Spleen (tissue), 11 donors: ENCODE measurements around the gene KANTR. TPM values are rescaled to one million over a fixed set of nuclear protein-coding genes. Genes with fewer than 3 reads are reported as not detected.

Source experiments
- DNase-seq: peaks from one replicate; pipeline ENCODE4 v3.0.0-alpha.2; 2020
- H3K27ac ChIP-seq, 8 donors: fragments of 200-600 bp; sonication (generic) in 7 of 8; 1 replicate in 4 of 8; 2 replicates in 4 of 8; pipeline versions ENCODE4 v1.5.0 to v1.8.0; 2016 to 2021; ENCODE audit warnings: inconsistent platforms in 4 of 8, mild to moderate bottlenecking in 4 of 8, moderate library complexity in 1 of 8
- H3K27me3 ChIP-seq, 7 donors: fragments of 200-600 bp; sonication (generic) in 6 of 7; replicated peaks in 1 of 7; 1 replicate in 4 of 7; 2 replicates in 3 of 7; pipeline versions ENCODE4 v1.5.0 to v1.8.0; 2016 to 2021; ENCODE audit warnings: inconsistent platforms in 3 of 7, mild to moderate bottlenecking in 1 of 7
- H3K36me3 ChIP-seq, 6 donors: fragments of 200-600 bp; sonication (generic) in 5 of 6; 1 replicate in 4 of 6; 2 replicates in 2 of 6; pipeline versions ENCODE4 v1.5.0 to v1.8.0; 2016 to 2021; ENCODE audit warnings: inconsistent platforms in 2 of 6
- H3K4me1 ChIP-seq, 6 donors: fragments of 200-600 bp; sonication (generic) in 5 of 6; 1 replicate in 3 of 6; 2 replicates in 3 of 6; pipeline versions ENCODE4 v1.5.0 to v1.8.0; 2016 to 2021; ENCODE audit warnings: inconsistent platforms in 3 of 6
- H3K4me3 ChIP-seq, 8 donors: fragments of 200-600 bp; sonication (generic) in 7 of 8; 1 replicate in 4 of 8; 2 replicates in 4 of 8; pipeline versions ENCODE4 v1.5.0 to v1.8.0; 2016 to 2021; ENCODE audit warnings: inconsistent platforms in 4 of 8, mild to moderate bottlenecking in 4 of 8, moderate library complexity in 2 of 8
- H3K9me3 ChIP-seq, 8 donors: fragments of 200-600 bp; sonication (generic) in 7 of 8; 1 replicate in 4 of 8; 2 replicates in 4 of 8; pipeline versions ENCODE4 v1.5.0 to v1.8.0; 2016 to 2021; ENCODE audit warnings: inconsistent platforms in 4 of 8
- CTCF ChIP-seq, 11 experiments: fragments of 200-600 bp in 7 of 11; fragments of 450-650 bp in 4 of 11; sonication (generic) in 4 of 11; IDR thresholded peaks in 8 of 11; conservative IDR thresholded peaks in 3 of 11; 1 replicate in 7 of 11; 2 replicates in 4 of 11; pipeline versions ENCODE4 v1.4.0 to v1.8.0; 2016 to 2021; ENCODE audit warnings: antibody characterized with exemption in 11 of 11, inconsistent platforms in 4 of 11, mild to moderate bottlenecking in 1 of 11
- POLR2A ChIP-seq, 3 donors: fragments of 450-650 bp; IDR thresholded peaks; one replicate each; pipeline ENCODE4 v1.5.1; 2017; ENCODE audit warnings: antibody characterized with exemption in 3 of 3, mild to moderate bottlenecking in 1 of 3
- POLR2AphosphoS5 ChIP-seq, 3 donors: sonication (generic); formaldehyde crosslinking; IDR thresholded peaks; one replicate each; pipeline ENCODE4 v1.5.1; 2017; ENCODE audit warnings: antibody characterized with exemption in 3 of 3
- whole genome bisulfite sequencing, 5 donors: extraction: QIAGEN DNeasy Blood & Tissue Kit in 3 of 5; methylation state at CpG; one replicate each; pipeline versions ENCODE4 v1.1.5 to v1.1.7; 2013 to 2018; 5-methylcytosine and 5-hydroxymethylcytosine counted together
- intact Hi-C: fragments of 100-400 bp; cut with DNase I; formaldehyde crosslinking; loops from one replicate; pipeline ENCODE4 v1.15.0; 2023; ENCODE audit warnings: low total_unique reads
- polyA plus RNA-seq, 3 donors: library from polyadenylated mRNA; stranded (reverse); fragments of 200-250 nt; gene quantifications; one replicate each; pipeline ENCODE4 v1.2.1, GENCODE V29; 2013
- total RNA-seq, 7 donors: library from RNA; depleted of rRNA in 3 of 7; stranded (reverse); fragments of >200 nt in 3 of 7; fragmentation: NEBNext Ultra II Directional in 4 of 7; extraction: Animal tissue kit (Norgen Biotek cat#: 25700) in 4 of 7; gene quantifications; one replicate each; pipeline versions ENCODE4 v1.1.0 to v1.2.1, GENCODE V29; 2016 to 2021
- donor health status: healthy with polysubstance abuse.
- donor health status: DM: no; HTN: no; CAD: no; lungs with moderate emphysema.
- donor health status: DM: no; HTN: no; CAD: no.
- donor health status: Bipolar disorder and iron deficiency.
- donor health status: healthy.
- donor health status: DM: no; HTN: no; CAD: no.
- donor health status: DM: yes; HTN: yes; CAD: no.

The KANTR gene
- total and polyA plus RNA-seq, 10 donors = 4.4 to 34.5 (median 18.1) TPM

- Histone ChIP-seq H3K4me3 (peak overlapping the region in 3 of 8 donors; percentile 55 to 86 (median 72)), H3K27me3 (no peaks in the 10 kb centered on the region), H3K27ac (peak overlapping the region in 3 of 8 donors; percentile 21 to 94 (median 28)), H3K36me3 (peaks cover 0 to 36% (median 3%) of the 10 kb centered on the region in 6 donors), H3K9me3 (no peaks in the 10 kb centered on the region), H3K4me1 (peaks cover 0 to 54% (median 28%) of the 10 kb centered on the region in 6 donors)
- intact Hi-C loops = no loop called here
- 84 to 96% (median 93%) methylated on average over 9 of the region's 9 CpGs for WGBS, 5 donors
- TF ChIP-seq POLR2A (IDR thresholded peaks at IDR 0.05) (no peak), POLR2AphosphoS5 (IDR thresholded peaks at IDR 0.05) (peak in 1 of 3 donors; percentile 42)
- peak; percentile 66 for DNase-seq
Observed at GRCh38 chrX:53084863-53085262, 9.1 kb upstream of the KANTR start.

- H3K9me3 ChIP-seq = no peaks in the 10 kb centered on the region
- intact Hi-C loops = no loop called here
- DNase-seq = no peak
- peak overlapping the region in 2 of 8 donors; percentile 72 to 86 for H3K4me3 ChIP-seq
- peaks cover 0 to 36% (median 3%) of the 10 kb centered on the region in 6 donors for H3K36me3 ChIP-seq
- H3K27me3 ChIP-seq = no peaks in the 10 kb centered on the region
- 77 to 84% (median 81%) methylated on average over 16 to 17 of the region's 17 CpGs for WGBS, 5 donors
- peaks cover 0 to 54% (median 28%) of the 10 kb centered on the region in 6 donors for H3K4me1 ChIP-seq
- H3K27ac ChIP-seq = peak overlapping the region in 4 of 8 donors; percentile 15 to 35 (median 24)
- TF ChIP-seq POLR2AphosphoS5 (IDR thresholded peaks at IDR 0.05) = no peak
- TF ChIP-seq CTCF (IDR thresholded peaks at IDR 0.05 in 8 of 11, conservative IDR thresholded peaks at IDR 0.05 in 3 of 11) = no peak
- TF ChIP-seq POLR2A (IDR thresholded peaks at IDR 0.05) = no peak
Observed at GRCh38 chrX:53085661-53086229, 8.2 kb upstream of the KANTR start.

GRCh38 chrX:53086464-53086863, 7.5 kb upstream of the KANTR start:
- Histone ChIP-seq H3K27me3 (no peaks in the 10 kb centered on the region), H3K4me3 (peak overlapping the region in 1 of 8 donors; percentile 25), H3K27ac (peak overlapping the region in 5 of 8 donors; percentile 21 to 83 (median 82)), H3K36me3 (peaks cover 0 to 36% (median 3%) of the 10 kb centered on the region in 6 donors), H3K9me3 (no peaks in the 10 kb centered on the region), H3K4me1 (peaks cover 0 to 54% (median 28%) of the 10 kb centered on the region in 6 donors)
- peak in 1 of 3 donors; percentile 36 for TF ChIP-seq POLR2AphosphoS5 (IDR thresholded peaks at IDR 0.05)
- no peak for TF ChIP-seq CTCF (IDR thresholded peaks at IDR 0.05 in 8 of 11, conservative IDR thresholded peaks at IDR 0.05 in 3 of 11)
- no peak for TF ChIP-seq POLR2A (IDR thresholded peaks at IDR 0.05)
- intact Hi-C loops = no loop called here
- 46 to 86% (median 63%) methylated on average over 6 of the region's 6 CpGs for WGBS, 5 donors
- no peak for DNase-seq

- 54 to 96% (median 83%) methylated on average over 3 of the region's 3 CpGs for WGBS, 5 donors
- Histone ChIP-seq H3K4me1 (peaks cover 0 to 54% (median 28%) of the 10 kb centered on the region in 6 donors), H3K27ac (peak overlapping the region in 5 of 8 donors; percentile 62 to 83 (median 82)), H3K27me3 (no peaks in the 10 kb centered on the region), H3K9me3 (no peaks in the 10 kb centered on the region), H3K36me3 (peaks cover 0 to 36% (median 3%) of the 10 kb centered on the region in 6 donors), H3K4me3 (peak overlapping the region in 1 of 8 donors; percentile 25)
- no peak for TF ChIP-seq CTCF (IDR thresholded peaks at IDR 0.05 in 8 of 11, conservative IDR thresholded peaks at IDR 0.05 in 3 of 11)
- no peak for TF ChIP-seq POLR2AphosphoS5 (IDR thresholded peaks at IDR 0.05)
- no peak for DNase-seq
- intact Hi-C loops = no loop called here
Observed at GRCh38 chrX:53087388-53087831, 6.5 kb upstream of the KANTR start.
